ENCODE data around the gene PNMA8C.
"Not testable (repeated sequence)": the region's sequence is repeated elsewhere in the genome, so short reads cannot be mapped to it uniquely, and the experiment has no call there.

DNA sequence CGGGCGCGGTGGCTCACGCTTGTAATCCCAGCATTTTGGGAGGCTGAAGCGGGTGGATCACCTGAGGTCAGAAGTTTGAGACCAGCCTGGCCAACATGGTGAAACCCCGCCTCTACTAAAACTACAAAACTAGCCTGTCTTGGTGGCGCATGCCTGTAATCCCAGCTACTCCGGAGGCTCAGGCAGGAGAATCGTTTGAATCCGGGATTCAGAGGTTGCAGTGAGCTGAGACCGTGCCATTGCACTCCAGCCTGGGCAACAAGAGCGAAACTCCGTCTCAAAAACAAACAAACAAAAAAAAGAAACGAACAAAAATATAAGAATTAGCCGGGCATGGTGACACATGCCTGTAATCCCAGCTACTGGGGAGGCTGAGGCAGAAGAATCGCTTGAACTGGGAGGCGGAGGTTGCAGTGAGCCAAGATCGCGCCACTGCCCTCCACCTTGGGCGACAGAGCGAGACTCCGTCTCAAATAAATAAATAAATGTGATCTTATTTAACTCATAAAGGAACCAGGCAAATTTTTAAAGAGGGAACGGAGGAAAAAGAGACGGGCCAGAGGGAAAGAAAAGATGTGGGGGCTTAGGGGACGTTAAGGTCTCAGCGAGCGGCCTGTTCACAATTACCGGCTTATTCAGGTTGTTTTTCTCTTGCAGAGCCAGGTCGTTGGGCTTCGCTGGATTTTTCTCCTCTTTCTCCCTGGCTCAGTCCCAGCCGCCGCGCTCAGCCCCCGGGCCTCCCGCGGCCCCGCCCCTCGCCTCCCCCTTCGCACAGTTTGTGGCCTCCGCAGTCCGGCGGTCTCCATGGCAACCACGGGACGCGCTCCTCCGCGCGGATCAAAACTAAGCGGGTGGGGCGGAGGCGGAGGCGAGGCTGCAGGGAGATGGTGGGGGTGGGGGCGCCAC is 12.7 kb downstream of the PNMA8C start:
- TF ChIP-seq, protein P1, sequence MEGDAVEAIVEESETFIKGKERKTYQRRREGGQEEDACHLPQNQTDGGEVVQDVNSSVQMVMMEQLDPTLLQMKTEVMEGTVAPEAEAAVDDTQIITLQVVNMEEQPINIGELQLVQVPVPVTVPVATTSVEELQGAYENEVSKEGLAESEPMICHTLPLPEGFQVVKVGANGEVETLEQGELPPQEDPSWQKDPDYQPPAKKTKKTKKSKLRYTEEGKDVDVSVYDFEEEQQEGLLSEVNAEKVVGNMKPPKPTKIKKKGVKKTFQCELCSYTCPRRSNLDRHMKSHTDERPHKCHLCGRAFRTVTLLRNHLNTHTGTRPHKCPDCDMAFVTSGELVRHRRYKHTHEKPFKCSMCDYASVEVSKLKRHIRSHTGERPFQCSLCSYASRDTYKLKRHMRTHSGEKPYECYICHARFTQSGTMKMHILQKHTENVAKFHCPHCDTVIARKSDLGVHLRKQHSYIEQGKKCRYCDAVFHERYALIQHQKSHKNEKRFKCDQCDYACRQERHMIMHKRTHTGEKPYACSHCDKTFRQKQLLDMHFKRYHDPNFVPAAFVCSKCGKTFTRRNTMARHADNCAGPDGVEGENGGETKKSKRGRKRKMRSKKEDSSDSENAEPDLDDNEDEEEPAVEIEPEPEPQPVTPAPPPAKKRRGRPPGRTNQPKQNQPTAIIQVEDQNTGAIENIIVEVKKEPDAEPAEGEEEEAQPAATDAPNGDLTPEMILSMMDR (IDR thresholded peaks at IDR 0.05), result not testable (repeated sequence)
- not testable (repeated sequence) for TF ChIP-seq POLR2A (IDR thresholded peaks at IDR 0.05)
